HG02759 (cell line): ENCODE measurements around the gene SORL1-AS1.
A peak's percentile ranks its signal among the peaks of the same experiment; 100 is the strongest.

ENCODE experiments used
- ATAC-seq: cut with Tn5 transposase; IDR thresholded peaks from one replicate; pipeline ENCODE4 v1.9.1; 2021; ENCODE audit warnings: mild to moderate bottlenecking, moderate library complexity; ENCODE audit not compliant: unreplicated experiment

Gene SORL1-AS1

DNA sequence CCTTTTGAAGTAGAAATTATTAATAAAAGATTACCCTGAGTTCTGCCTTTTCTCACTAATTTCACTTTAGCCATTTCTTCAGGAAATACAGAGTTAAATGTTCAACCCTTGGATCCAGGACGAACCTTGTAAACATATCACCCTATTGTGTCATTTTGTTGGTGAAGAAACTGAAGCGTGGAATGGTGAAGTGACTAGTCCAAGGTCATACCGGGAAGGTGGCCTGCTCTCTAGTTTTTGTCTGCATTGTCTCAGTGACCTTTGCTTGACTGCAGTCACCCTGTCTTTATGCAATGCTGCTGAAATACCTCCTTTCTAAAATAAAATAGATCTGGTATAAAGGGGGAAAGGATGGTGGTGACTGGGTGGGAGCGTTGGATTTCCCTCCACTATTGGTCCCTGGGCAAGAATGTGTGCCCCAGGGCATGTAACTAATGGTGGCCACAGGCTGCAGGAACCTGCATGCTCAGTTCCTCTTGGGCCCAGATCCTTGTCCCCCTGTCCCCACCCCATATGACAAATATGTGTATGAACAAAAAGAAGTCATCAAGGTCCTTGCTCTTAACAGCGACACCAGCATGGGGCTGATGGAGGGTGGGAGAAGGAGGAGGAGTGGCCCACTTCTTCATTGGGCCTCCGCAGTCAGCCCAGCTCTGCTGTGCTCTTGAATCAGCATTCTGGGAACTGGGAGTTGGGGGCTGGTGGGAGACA, 977 bp upstream of the SORL1-AS1 start:
- no peak for ATAC-seq

DNA sequence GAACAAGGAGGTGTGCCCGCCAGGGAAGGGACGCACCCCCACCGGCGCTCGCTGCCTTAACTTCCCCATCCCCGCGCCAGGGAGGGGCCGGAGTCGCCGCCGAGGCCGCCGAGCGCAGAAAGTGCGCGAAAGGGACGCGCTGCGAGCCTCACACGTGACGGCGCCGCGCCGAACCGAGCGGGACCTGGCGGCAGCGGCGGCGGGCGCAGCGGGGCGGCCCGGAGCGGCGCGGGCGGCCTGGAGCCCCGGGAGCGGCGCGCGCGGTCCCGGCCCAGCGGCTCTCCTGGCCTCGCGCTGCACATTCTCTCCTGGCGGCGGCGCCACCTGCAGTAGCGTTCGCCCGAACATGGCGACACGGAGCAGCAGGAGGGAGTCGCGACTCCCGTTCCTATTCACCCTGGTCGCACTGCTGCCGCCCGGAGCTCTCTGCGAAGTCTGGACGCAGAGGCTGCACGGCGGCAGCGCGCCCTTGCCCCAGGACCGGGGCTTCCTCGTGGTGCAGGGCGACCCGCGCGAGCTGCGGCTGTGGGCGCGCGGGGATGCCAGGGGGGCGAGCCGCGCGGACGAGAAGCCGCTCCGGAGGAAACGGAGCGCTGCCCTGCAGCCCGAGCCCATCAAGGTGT, 670 bp downstream of the SORL1-AS1 start, which contains the start of gene SORL1:
Gene SORL1 (plus strand): TSS at position 329 of the 623 bp plus-strand sequence. CDS start 18 bp downstream, at position 347.
- ATAC-seq = peak; percentile 62

DNA sequence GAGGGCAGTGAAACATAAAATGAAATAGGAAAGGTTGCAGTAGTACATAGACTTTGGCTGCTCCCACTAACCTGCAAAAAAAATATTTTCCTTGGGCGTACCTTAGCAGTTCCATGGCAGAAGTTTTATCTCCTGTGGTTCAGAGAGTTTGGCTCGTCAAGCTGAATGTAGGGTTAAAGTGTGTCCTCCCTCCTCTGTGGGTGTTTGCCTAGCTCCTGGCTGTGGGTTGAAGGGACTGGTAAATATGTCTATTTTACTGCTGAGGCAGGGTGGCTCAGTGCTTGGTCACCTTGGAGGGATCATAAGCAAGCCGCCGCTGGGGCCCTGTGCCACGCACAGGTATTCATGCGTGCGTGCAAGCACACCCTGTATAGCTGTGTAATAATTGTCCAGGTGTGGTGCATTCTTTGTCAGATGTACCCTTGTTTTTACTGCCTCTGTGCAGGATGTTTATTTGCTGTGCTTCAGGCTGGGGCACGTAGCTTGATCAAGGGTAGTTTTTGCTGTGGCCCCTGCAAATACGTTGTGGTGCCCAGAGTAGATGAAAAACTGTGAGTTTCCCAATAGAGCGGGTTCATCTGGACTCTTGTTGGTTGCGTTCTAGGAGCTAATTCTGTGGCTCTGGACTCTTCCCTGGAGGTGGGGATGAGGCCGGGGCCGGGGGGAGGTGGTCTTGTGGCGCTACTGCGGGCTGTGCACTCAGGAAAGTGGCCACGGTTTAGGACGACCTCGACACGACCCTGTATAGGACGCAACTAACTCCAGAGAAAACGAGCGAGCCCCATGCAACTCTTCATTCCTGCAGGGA, 1.4 kb downstream of the SORL1-AS1 start:
- no peak for ATAC-seq

DNA sequence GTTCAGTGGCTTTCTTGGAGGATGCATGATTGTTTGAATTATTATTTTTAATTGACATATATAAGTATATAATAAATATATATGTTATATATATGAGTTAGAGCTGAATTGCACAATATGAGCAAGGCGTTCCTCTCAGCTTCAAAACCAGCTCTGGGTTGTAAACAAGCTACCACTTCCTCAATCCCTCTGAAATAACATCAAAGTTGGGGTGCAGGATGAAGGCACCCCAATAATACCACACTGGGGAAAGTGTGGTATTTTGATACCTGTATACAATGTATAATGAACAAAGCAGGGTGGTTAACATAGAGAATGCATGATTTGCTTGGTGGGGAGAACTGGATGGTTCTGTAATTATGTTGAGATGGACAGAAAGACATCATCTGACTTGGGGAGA, 2.4 kb downstream of the SORL1-AS1 start:
- no peak for ATAC-seq

DNA sequence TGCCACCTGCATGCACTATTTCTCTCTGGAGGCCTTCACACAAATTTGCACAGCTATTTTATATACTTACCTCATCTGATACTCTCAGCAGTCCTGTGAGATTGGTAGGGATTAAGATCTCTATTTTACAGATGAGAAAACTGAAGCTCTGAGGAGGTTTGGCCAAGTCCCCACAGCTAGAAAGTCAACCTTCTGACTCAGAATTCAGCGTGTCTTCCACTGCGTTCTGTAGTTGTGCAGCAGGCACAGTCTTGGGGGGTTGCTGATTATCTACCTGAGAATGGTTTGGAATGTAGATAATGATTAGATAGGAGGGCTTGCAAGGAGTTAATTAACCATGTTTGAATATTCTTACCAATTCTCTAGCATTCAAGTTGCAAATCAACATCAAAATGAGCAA, 3.1 kb downstream of the SORL1-AS1 start:
- no peak for ATAC-seq

DNA sequence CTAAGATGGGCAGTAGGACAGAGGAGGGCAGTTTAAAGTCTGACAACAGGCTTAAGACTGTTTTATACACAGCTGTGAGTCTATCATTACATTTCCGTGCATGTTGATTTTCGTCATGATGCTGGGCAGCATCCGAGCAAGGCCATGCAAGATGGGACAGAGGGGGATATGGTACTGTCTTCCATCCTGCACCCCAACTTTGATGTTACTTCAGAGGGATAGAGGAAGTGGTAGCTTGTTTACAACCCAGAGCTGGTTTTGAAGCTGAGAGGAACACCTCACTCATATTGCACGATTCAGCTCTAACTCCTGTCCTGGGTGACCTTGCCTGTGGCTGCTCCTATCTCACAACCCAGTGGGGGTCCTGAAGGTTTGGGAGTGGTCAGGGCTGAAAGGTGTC, 3.6 kb downstream of the SORL1-AS1 start:
- ATAC-seq = no peak

DNA sequence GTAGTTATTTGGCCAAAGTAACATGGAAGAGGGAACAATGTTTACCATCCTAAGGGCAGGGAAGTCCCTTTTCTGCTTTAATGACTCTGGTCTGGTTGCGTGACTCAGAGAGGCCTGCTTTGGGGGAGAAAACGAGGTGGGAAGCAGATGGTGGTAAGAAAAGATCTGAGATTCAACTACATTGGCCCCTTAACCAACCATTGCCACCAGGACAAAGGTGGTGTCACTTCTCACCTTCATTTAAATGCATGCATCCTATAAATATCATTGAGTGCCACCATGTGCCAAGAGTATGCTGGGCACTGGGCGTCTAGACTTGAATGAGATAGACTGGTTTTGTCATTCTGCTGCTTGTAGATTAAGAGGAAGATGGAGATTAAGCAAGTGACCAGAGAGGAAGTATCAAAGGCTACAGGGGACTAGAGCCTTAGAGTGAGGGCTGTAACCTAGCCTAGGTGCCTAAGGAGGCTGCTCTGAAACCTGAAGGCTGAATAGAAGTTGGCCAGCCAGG, 4.3 kb downstream of the SORL1-AS1 start:
- no peak for ATAC-seq

DNA sequence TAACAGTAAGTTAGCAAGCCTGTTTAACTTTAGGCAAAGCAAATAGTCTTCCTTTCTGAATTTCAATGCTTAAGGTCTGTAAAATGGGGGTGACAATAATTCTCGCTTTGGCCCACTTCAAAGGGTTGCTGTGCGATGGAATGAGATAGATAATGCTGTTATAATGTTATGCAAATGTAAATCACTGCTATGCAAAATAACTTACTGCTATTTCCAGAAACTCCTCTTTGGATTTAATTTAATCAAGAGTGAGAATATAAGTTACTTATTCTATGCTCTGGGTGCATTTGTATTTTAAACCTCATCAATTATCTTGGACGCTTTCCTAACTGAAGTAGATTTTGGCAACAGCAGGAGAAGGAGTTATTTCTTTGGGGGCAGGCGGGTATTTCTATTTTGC, 4.8 kb downstream of the SORL1-AS1 start:
- ATAC-seq = no peak

DNA sequence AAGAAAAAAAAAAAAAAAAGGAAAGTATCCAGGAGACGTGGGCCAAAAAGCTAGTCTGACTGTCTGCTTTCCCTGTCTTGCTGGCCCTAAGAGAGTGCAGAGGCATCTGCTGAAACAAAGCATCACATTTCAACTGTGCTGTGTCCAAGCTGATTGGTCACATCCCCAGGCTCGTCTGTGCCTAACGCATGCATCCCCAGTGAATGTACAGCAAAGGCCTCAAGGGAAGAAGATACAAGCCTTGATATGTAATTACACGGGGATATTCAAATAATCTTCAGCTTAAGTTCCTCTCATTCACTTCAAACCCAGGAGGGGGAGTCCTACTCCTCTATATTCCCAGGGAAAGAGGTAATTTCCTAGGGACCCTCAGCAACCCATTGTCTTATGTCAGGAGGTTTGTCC, 6.0 kb downstream of the SORL1-AS1 start:
- ATAC-seq = peak; percentile 20

DNA sequence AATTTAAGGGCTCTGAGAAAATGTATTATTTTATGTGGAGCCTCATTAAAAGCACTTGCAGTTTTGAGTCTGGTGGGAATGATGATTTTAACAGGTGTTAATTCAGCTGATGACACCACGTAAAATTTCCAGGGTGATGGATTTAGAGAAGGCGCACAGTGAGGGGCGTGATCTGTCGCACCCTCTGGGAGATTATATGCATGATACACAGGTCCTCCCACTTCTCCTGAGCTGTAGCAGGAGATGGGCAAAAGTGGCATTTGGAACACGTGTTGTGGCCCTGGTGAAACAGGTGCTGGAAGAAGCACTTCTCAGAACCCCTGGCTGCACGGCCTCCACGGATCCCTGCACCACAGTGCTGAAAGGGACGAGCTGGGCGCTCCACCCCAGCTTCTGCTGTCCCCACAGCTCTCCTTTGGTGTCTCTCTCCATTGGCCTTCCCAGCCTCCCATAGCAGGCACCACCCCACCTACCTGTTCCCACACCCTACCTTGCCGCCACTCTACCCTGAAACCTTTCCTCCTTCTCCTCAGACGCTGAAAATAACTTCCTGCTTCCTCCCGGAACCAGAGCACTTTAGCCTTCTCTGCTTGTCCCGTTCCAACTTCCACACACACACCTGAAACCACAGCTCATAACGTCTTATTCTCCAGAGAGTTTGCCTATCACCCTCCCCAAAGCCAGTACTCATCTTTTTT, 7.5 kb downstream of the SORL1-AS1 start:
- no peak for ATAC-seq

DNA sequence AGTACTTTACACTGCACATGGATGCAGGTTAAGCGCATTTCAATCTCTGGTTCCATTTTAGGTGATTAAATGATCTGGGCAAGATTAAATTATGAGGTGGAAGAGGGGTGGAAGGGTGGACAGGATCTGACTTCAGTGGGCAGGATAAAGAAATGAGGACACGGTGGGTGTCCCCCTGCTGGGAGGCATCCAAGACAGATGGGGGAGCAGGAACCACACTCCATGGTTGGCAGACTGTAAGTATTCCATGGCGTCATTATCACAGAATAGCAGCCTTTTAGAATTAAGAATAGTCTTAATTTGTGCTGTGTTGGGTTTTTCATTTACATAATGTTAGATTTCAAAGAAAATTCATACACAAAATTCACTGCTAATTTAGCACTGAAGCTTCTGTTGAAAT, 8.2 kb downstream of the SORL1-AS1 start:
- no peak for ATAC-seq

DNA sequence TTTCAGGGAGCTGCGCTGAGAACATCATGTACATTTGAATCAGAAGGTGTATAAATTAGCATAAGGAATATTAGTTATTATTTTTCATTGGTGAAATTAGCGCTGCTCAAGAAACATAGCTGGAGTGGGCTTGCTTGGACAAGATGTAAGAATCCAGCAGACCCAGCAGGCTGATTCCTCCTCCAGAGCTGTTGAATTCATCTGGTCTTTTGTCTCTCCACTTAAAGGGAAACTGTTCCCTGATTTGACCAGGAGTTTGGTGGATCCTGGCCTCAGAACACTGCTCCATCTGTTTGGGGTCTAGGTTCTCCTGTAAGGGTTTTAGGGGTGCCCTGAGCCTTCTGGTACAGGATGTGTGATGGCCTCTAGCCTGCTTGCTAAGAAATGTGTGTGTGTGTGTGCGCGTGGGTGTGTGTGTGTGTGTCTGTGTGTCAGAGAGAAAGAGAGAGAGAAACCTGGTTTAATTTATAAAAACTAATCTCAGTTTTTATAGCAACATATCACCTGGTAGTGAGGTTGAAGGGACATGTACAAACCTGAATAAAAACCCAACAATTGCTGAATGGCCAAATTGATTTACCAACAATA, 9.0 kb downstream of the SORL1-AS1 start:
- ATAC-seq = no peak

DNA sequence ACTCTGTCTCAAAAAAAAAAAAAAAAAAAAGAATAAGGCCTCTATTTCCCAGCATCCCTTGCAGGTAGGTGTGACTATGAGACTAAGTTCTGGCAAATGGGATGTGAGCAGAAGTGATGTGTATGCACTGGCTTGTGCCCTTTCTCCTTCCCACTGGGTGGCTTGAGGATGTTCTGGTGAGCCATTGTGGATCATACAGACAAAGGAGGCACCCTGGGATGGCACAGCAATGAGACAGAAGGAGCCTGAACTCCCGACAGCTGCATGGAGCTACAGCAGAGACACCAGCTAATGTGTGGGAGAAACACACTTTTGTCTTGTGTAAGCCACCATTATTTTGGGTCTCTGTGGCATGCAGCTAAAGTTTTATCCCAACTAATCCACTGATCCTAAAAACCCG, 11.2 kb downstream of the SORL1-AS1 start:
- ATAC-seq = no peak

DNA sequence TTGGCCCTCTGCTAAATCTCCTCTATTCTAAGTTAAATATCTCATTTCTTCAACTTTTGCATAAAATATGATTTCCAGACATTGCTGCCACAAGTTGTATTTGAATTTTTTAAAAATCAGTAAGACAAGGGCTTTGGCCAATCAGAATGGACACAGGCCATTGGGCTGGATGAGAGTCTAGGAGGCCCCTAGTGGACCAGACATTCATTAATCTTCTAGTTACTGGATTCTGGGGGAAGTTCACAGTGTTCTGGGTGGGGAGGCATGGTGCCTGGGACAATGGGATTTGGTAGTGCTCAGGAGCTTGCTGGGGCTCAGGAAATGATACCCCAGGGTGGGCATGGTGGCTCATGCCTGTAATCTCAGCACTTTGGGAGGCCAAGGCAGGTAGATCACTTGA, 13.0 kb downstream of the SORL1-AS1 start:
- ATAC-seq = no peak

DNA sequence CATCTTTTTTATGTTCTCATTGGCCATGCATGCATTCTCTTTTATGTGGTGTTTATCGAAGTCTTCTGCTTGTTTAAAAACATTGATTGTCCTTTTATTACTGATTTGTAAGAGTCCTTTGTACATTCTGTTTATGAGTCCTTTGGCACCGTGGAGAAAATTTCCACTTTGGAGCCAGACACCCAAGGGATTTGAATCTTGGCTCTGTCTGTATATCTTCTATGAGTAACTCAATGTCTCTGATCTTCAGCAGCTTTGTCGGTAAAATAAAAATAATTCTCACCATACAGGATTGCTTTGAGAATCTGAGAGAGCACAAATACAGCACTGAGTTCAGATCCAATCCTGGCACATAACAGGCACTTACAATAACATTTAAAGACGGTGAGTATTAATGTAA, 13.4 kb downstream of the SORL1-AS1 start:
- no peak for ATAC-seq

DNA sequence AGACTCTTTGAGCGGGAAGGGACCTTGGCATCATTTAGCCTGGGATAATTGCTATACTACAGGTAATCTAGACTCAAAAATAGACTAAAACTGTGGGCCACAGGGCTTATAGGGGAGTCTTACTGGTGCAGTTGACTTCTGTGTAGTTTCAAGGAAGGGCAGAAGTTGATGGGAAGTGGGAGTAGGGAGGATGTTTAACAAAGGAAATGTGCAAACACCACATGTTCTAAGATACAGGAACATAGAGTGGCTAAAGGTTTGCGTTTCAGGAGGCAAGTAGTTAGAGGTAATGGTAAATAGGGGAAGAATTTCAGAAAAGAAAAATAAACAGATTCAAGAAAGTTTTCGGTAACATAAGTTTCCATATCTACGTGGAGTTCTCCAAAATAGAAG, 15.1 kb downstream of the SORL1-AS1 start:
- ATAC-seq = no peak

DNA sequence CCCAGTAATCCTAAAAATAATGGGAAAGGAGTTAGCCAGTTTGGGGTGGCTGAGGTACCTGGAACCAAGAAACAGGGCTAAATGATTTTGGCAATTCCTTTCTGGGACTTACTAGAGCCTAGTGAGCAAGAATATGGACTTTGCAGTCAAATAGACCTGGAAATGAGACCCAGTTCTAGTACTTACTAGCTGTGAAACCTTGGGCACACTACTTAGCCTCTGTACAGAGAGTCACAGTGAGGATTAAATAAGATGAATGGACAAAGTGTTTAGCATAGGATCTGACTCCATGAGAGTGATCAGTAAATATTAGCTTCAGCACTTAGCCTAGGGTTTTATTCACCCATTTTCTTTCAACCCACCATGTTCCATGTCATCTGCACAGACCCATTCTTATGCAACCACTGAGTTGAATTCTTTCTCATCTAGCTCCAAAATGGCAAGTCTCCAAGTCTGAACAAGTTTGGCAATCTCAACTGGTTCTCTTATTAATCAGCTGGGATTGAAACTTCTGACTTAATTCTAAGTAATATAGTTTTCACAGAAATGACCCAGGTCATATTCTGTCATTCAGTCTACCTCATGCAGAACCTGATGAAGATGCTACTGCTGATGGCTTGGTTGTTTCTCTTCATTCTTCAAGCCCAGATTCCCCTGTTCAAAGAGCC, 15.6 kb downstream of the SORL1-AS1 start:
- no peak for ATAC-seq

DNA sequence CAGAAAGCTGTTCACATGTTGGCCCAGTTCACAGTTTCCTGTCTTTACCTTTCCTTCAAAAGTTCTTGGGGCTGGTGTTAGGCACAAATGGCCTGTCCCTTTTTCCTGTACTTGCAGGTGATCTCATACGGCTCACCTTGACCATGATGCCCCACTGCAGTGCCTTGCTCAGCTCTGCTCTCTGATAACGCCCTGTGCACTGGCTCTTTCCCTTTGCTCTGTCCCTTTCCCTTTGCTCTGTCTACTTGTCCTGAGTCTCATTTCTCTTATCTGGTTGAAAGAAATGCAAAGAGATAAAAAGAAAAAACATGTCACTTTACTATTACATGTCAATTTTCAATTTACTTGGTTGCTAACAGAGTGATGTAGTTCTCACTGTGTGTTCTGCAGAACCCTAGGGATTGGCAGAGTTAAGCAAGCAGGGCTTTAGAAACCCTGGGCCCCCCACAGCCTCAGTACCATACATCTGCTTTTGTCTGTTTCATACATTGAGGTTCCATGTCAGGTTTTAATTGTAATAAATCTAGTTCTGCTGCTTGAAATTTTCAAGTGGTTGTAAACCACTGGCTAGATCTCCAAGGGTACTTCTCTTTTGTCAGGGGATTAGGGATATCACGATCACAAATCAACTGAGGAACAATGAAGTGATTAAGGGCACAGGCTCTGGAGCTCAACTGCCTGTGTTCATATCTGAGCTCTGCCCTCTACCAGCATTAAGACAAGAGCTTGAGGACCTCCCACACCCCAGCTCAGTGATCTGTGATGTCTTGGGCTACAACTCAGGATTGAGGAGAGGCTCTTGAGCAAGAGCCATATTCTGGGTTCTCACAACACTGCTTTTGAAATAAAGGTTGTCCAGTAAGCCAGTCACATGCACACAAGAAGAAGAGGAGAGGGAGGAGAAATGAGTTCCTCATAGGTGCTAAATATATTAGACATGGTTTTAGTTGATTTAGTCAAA, 16.9 kb downstream of the SORL1-AS1 start:
- ATAC-seq = no peak

DNA sequence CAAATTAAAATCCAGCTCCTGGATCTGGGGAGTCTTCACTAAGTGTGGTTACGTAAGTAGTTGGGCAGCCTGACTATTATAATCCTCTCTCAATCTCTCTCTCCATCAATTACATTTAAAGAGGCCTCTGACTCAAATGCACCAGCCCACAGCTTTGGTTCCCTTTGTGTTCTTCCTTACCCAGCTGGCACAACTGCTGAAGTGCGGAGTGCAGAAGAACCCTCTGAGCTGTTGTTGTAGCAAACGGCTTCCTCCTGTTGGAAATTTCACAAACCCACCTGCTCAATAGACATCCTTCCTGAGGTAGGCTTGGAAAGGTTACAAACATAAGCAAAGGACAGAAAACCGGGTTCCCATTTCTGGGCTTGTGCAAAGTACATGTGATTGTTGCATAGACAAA, 17.6 kb downstream of the SORL1-AS1 start:
- ATAC-seq = no peak
